HEK293 (cell line): ENCODE measurements around the gene VWA5B1.

Experiments used
- ATF2 ChIP-seq: fragments of 450-650 bp; formaldehyde crosslinking; IDR thresholded peaks from 2 replicates; pipeline ENCODE4 v1.5.1; 2016; ENCODE audit warnings: missing biosample characterization, missing genetic modification characterization, low read depth
- CTCF ChIP-seq: fragments of 450-650 bp; formaldehyde crosslinking; IDR thresholded peaks from 2 replicates; pipeline ENCODE4 v1.5.1; 2016; ENCODE audit warnings: missing biosample characterization, missing genetic modification characterization
- EGR2 ChIP-seq: fragments of 450-650 bp; formaldehyde crosslinking; IDR thresholded peaks from 2 replicates; pipeline ENCODE4 v1.5.1; 2016; ENCODE audit warnings: low read depth, missing biosample characterization, missing genetic modification characterization
- GLIS2 ChIP-seq: fragments of 450-650 bp; formaldehyde crosslinking; IDR thresholded peaks from 2 replicates; pipeline ENCODE4 v1.5.1; 2016; ENCODE audit warnings: missing biosample characterization, missing genetic modification characterization
- HIC1 ChIP-seq: fragments of 450-650 bp; formaldehyde crosslinking; IDR thresholded peaks from 2 replicates; pipeline ENCODE4 v1.5.1; 2016; ENCODE audit warnings: missing biosample characterization, missing genetic modification characterization
- KLF1 ChIP-seq: fragments of 450-650 bp; formaldehyde crosslinking; IDR thresholded peaks from 2 replicates; pipeline ENCODE4 v1.5.1; 2016; ENCODE audit warnings: missing biosample characterization, missing genetic modification characterization
- PRDM10 ChIP-seq: fragments of 450-650 bp; formaldehyde crosslinking; IDR thresholded peaks from 2 replicates; pipeline ENCODE4 v1.5.1; 2016; ENCODE audit warnings: missing biosample characterization, missing genetic modification characterization
- SP7 ChIP-seq: fragments of 450-650 bp; formaldehyde crosslinking; IDR thresholded peaks from 2 replicates; pipeline ENCODE4 v1.5.1; 2016; ENCODE audit warnings: missing biosample characterization, missing genetic modification characterization
- ZBTB26 ChIP-seq: fragments of 450-650 bp; formaldehyde crosslinking; optimal IDR thresholded peaks from 2 replicates; pipeline ENCODE3; 2016; ENCODE audit warnings: missing biosample characterization, mild to moderate bottlenecking, missing genetic modification characterization
- ZEB2 ChIP-seq: fragments of 450-650 bp; formaldehyde crosslinking; IDR thresholded peaks from 2 replicates; pipeline ENCODE4 v1.5.1; 2016; ENCODE audit warnings: missing biosample characterization, missing genetic modification characterization
- ZFHX2 ChIP-seq: fragments of 450-650 bp; formaldehyde crosslinking; conservative IDR thresholded peaks from 2 replicates; pipeline ENCODE4 v1.5.1; 2016; ENCODE audit warnings: missing biosample characterization, missing genetic modification characterization
- ZIC2 ChIP-seq: fragments of 450-650 bp; formaldehyde crosslinking; IDR thresholded peaks from 2 replicates; pipeline ENCODE4 v1.5.1; 2016; ENCODE audit warnings: missing biosample characterization, missing genetic modification characterization
- ZNF24 ChIP-seq: fragments of 450-650 bp; formaldehyde crosslinking; IDR thresholded peaks from 2 replicates; pipeline ENCODE4 v1.5.1; 2016; ENCODE audit warnings: missing biosample characterization, missing genetic modification characterization
- ZNF280D ChIP-seq: fragments of 450-650 bp; formaldehyde crosslinking; IDR thresholded peaks from 2 replicates; pipeline ENCODE4 v1.5.1; 2016; ENCODE audit warnings: missing biosample characterization, missing genetic modification characterization
- ZNF350 ChIP-seq: fragments of 450-650 bp; formaldehyde crosslinking; IDR thresholded peaks from 2 replicates; pipeline ENCODE4 v1.5.0; 2017; ENCODE audit warnings: missing biosample characterization, mild to moderate bottlenecking, missing genetic modification characterization
- ZNF366 ChIP-seq: fragments of 450-650 bp; formaldehyde crosslinking; conservative IDR thresholded peaks from 2 replicates; pipeline ENCODE4 v1.5.1; 2016; ENCODE audit warnings: missing biosample characterization, missing genetic modification characterization
- ZNF529 ChIP-seq: fragments of 450-650 bp; formaldehyde crosslinking; IDR thresholded peaks from 2 replicates; pipeline ENCODE4 v1.5.1; 2017; ENCODE audit warnings: missing genetic modification characterization, missing biosample characterization; ENCODE audit not compliant: insufficient replicate concordance
- ZNF629 ChIP-seq: fragments of 450-650 bp; formaldehyde crosslinking; IDR thresholded peaks from 2 replicates; pipeline ENCODE4 v1.5.1; 2017; ENCODE audit warnings: missing biosample characterization, missing genetic modification characterization

Gene VWA5B1

GRCh38 chr1:20279509-20279908 is 11.2 kb upstream of the VWA5B1 start (continued):
- TF ChIP-seq HIC1 (tag by site-specific recombination) (peak; percentile 55), ZNF629 (tag by site-specific recombination) (peak; percentile 76), EGR2 (tag by site-specific recombination) (no peak), ZBTB26 (tag by site-specific recombination) (peak; percentile 9), ZNF529 (peak; percentile 98), ZNF366 (tag by site-specific recombination) (peak; percentile 15; the same call in 1 of the 2 replicates), ZNF280D (tag by site-specific recombination) (no peak), ZEB2 (peak; percentile 50; the same call in 1 of the 2 replicates), GLIS2 (peak; percentile 51; the same call in 1 of the 2 replicates), ZFHX2 (peak; percentile 20; the same call in 1 of the 2 replicates), ATF2 (tag by site-specific recombination) (peak; percentile 62; the same call in 1 of the 2 replicates), KLF1 (tag by site-specific recombination) (peak; percentile 36; the same call in 1 of the 2 replicates), PRDM10 (peak; percentile 12; the same call in 1 of the 2 replicates), SP7 (tag by site-specific recombination) (peak; percentile 92), ZIC2 (peak; percentile 23; the same call in 1 of the 2 replicates), CTCF (no peak), ZNF350 (tag by site-specific recombination) (no peak), ZNF24 (tag by site-specific recombination) (no peak)
